GM19025 (cell line): ENCODE data around the gene DOCK7.
"Not testable (repeated sequence)": the region's sequence is repeated elsewhere in the genome, so short reads cannot be mapped to it uniquely, and the experiment has no call there.

ENCODE experiments used
- ATAC-seq: cut with Tn5 transposase; IDR thresholded peaks from one replicate; pipeline ENCODE4 v1.9.1; 2021; ENCODE audit warnings: mild to moderate bottlenecking, low read depth, moderate library complexity; ENCODE audit not compliant: unreplicated experiment

The DOCK7 gene

DNA sequence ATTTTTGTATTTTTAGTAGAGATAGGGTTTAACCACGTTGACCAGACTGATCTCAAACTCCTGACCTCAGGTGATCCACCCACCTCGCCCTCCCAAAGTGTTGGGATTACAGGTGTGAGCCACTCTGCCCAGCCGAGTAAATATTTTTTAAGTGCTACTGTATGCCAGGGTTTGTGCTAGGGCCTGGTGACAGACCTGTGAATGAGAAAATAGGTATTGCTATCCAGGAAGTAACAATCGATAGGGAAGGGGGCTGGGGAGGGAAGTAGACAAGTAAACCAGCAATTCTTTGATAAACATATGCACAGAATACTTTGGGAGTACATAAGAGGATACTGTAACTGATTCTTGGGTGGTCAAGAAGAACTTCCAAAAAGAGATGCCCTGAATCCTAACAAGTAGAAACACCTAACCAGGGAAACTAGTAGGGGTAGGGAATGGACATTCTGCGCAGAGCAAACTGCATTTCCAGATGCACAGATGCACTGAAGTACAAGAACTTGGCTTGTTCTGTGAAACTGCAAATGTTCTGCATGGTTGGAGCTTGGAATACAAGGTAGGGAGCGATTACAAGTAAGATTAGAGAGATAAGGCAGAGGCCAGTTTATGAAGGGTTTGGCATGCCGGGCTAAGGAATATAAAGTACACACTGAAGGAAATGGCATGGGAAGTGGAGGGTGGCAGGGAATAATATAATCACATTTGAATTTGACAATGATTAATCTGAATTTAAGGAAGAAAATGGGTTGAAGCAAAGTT is 19.0 kb upstream of the DOCK7 start:
- ATAC-seq = no peak

DNA sequence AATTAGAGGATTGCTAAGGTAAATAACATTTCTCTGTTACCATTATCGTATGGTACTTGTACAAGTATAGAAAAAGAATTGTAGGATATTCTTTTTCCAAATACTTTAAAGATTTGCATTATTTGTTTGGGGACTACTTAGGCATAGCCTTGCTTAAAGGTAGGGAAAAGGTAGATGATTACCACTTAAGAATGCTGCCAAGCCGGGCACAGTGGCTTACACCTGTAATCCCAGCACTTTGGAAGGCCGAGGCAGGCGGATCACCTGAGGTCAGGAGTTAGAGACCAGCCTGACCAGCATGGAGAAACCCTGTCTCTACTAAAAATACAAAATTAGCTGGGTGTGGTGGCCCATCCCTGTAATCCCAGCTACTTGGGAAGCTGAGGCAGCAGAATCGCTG is 10.0 kb upstream of the DOCK7 start:
- ATAC-seq = not testable (repeated sequence)

DNA sequence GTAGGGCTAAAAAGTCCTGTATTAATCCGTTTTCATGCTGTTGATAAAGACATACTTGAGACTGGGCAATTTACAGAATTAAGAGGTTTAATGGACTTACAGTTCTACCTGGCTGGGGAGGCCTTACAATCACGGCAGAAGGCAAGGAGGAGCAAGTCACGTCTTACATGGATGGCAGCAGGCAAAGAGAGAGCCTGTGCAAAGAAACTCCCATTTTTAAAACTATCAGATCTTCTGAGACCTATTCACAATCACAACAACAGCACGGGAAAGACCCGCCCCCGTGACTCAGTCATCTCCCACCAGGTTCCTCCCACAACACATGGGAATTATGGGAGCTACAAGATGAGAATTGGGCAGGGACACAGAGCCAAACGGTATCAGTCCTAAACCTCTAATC is 6.3 kb upstream of the DOCK7 start:
- not testable (repeated sequence) for ATAC-seq

DNA sequence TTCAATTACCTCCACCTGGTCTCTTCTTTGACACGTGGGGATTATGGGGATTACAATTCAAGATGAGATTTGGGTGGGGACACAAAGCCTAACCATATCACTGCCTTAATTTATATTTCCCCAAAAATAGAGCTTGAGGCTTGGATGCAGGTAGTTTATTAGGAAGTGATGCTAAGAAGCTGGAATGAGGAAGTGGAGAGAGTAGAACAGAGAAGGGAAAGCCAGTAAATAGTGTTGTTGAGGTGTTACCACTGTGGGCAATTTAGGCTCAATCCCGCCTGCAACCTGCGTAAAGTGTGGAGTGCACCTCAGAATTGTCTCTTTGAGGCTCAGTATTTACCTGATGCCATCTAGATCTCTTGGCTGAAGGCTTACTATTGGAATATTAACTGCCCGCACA is 4.9 kb upstream of the DOCK7 start:
- no peak for ATAC-seq

DNA sequence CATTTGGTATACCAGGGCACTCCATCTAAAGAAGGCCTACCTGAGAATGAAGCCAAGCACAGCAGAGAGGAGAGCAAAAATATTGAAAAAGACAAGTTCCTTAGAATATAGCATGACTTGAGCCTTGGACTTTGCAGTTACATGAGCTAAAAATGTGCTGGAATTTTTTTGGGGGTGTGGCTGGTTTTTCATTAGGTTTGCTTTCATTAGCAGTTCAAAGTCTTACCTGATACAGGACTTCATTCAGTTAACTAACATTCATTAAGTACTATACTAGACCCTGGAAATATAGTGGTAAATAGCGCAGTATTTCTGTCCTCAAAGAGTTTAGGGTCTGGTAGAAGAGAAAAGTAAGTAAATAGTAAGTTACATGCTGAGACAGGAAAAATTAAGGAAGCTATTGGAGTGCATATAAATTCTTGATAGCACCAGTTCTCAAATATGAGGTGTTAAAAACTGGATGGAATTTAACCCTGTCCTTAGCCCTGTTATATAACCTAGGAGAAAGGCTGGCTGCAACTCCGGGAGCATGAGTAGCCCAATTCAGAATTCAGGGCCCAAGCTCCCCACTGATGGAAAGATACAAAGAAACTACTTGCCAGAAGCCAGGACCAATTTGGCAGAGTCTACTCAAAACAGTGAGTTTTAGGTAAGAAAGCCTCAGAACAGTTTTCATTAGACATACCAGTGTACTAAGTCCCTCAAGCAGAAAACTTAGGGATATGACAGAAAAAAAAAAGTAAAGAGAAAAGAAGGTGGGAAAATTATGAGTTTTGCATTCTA is 3.1 kb upstream of the DOCK7 start:
- no peak for ATAC-seq

DNA sequence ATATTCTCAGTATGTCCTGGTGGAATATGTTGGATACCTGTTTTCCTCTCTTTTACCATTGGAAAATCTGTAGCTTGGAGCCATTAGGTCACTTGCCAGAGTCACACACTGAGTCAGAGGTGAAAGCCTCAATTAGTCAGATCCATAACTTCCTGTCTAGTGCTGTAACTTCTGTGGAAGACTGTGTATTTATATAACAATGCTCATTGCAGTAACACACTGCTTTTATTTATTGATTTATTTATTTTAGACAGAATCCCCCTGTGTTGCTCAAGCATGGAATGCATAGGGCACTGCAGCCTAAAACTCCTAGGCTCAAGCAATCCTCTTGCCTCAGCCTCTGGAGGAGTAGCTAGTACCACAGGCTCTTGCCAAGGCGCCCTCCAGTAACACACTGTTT is 1.3 kb upstream of the DOCK7 start:
- ATAC-seq = no peak

DNA sequence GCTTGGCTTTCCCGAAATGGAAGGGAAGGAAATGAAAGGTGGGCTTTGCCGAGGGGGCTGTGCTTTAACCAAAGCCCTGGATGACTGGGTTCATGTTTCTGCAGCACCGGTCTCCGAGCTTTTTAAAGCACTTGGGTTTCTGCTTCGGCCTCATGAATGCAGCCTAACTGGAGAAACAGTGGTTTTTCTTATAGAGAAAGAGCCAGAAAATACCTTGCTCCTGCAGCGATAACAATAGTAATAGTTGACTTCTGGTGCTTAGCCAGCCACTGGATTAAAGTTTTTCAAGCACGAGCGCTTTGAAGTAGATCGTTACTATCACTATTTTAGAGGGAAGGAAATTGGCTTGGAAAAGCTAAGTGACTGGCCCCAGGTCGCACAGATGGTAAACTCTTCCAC is 500 bp upstream of the DOCK7 start:
- ATAC-seq = peak; percentile 2

DNA sequence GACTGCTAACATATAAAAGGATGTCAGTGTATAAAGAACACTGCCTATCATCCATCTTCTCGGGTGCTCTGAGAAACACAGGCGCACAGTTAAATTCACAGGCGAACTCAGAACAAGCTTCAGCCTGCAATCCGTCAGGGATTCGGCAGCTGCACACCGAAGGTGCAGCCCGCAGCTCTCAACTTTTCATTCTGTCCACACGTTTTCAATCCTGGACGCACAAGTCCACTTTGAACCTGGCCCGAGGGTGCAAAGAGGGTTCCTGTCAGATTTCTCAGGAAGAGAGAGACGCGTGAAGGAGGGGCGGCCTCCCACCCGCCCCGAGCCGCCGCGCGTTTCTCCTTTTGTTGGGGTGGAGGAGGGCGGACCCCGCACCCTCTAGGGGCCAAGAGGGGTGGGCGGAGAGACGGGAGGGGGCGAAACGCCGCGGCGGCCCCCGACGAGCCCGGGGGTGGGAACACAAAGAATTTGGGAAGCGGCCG is 724 bp downstream of the DOCK7 start:
- peak; percentile 27 for ATAC-seq

DNA sequence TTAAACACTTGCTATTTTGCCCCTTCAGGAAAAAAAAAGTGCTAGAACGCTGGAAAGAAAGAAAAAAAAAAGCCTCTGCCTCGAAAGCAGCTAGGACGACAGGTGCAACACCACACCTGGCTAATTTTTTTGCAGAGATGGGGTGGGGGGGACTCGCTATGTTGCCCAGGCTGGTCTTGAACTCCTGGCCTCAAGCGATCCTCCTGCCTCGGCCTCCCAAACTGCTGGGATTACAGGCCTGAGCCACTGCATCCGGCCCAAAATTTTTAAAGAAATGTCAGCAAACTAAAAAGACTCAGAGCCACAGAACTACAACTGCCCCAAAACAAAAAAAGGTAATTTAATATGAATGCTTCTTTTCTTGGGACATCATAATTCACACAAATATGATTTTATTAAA is 1.4 kb downstream of the DOCK7 start:
- ATAC-seq = no peak

DNA sequence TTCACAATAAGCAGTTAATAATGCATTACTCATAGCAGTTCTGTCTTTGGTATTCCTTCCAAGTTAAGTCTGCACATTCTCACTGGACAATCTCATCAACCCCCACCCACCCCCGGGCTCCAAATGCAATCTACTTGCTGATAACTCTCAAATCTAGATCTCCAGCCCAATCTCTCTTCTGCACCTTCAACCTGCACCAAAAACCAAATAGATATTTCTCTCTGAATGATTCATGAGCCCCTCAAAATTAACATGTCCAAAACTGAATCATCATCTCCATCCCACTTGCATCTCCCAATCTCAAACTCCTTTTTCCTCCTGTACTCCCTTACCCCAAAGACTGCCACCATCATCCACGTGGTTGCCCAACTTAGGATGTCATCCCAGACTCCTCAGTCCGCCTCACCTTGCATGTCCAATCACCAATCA is 2.7 kb downstream of the DOCK7 start:
- ATAC-seq = no peak

DNA sequence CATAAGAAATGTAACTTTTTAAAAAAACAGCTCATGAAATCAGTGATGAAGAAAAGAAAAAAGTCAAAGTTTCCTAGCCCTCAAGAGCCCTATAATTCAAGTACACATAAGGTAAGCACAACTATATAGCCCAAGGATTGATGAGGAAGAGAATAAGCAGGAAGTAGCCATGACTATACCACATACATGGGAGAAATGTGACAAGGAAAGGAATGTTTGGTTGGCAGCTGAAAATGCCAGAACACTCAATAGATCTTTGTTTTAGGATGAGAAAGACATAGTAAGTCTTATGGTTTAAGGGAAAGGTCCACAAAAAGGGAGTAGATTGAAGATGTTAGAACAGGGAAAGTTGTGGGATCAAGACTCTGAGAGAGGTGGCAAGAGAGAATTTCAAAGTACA is 5.7 kb downstream of the DOCK7 start:
- no peak for ATAC-seq

DNA sequence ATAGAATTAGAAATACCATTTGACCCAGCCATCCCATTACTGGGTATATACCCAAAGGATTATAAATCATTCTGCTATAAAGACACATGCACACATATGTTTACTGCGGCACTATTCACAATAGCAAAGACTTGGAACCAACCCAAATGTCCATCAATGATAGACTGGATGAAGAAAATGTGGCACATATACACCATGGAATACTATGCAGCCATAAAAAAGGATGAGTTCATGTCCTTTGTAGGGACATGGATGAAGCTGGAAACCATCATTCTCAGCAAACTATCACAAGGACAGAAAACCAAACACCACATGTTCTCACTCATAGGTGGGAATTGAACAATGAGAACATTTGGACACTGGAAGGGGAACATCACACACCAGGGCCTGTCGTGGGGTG is 7.2 kb downstream of the DOCK7 start:
- not testable (repeated sequence) for ATAC-seq

DNA sequence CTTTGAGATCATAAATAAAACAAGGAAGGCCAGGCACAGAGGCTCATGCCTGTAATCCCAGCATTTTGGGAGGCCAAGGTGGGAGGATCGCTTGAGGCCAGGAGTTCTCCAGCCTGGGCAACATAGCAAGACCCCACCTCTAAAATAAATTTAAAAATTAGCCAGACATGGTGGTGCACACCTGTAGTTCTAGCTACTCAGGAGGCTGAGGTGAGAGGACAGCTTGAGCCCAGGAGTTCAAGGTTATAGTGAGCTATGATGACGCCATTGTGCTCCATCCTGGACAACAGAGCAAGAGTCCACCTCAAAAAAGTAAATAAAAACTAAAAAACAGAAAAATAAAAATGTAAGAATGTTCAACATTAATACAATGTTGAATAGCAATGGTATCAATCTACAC is 10.4 kb downstream of the DOCK7 start:
- ATAC-seq = not testable (repeated sequence)

DNA sequence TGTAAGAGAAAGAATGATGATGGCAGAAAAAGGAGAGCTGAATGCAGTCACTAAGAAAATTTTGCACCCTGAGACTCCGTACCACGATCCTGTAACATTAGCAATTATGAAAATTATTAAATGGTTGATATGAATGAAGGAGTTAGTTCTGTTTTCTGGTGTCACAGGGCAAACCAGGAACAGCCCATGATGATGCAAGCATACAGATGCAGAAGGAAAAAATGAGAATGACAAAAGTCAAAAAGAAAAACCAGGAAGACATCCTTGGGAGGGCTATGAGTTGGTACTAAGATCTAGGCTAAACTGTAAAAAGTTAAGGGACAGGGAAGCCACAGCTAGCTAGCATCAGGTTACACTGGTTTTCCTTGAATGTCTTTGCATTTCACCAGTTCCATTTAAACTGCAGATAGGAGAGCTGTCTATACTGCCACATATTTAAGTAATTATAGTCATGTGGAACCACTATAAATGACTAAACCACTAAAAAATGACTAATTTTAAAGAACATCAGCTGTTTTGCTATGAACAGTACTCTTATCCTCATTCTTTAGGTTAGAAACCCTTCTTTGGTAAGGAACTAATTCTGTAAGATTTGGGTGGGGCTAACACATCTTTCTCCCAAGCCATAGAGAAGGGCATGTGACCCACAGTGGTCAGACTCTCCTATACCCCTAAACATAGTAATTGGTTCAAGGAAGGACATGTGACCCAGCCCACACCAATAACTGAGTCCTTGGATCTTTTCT is 11.4 kb downstream of the DOCK7 start:
- no peak for ATAC-seq

DNA sequence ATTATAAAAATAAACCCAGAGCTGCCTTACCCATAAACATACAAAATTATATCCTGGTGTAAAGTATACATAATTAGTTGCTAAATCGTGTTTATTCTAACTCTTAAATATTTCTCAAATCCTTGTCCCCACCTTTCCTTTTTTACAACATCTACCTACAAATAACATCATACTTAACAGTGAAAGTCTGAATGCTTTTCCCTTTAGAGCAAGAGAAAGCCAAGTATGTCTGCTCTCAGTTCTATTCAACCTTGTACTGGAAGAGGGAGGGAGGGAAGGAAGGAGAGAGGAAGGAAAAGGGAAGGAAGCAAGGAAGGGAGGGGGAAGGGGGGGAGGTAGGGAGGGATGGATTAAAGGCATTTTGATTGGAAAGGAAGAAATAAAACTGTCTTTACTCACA is 14.6 kb downstream of the DOCK7 start:
- no peak for ATAC-seq

DNA sequence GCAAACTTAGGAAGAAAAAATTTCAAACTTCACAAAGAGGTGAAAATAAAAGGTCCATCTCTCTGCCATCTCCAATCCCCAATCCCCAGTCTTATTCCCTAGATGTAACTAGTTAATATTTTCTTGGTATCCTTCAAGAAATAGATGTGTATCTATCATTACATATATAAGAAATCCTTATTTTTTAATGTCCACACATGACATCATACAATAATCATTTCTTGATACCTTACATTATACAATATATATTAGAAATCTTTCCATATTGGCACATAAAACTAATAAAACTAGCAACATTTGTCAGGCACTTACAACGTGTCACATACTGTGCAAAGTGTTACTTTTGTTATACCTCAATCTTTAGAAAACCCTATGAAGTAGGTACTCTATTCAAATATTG is 16.2 kb downstream of the DOCK7 start:
- no peak for ATAC-seq

DNA sequence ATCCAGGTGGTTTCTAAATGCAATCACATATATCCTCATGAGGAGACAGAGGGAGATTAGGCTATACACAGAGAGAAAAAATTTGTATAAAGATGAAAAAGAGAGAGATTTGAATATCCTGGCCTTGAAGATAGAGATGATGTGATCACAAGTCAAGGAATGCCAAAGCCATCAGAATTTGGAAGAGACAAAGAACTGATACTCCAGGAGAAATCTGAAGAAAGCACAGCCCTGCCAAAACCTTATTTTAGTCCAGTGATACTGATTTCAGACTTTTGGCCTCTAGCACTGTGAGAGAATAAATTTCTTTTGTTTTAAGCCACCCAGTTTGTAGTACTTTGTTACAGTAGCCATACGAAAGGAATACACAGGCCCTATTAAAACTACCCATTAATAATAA is 33.4 kb downstream of the DOCK7 start:
- no peak for ATAC-seq

DNA sequence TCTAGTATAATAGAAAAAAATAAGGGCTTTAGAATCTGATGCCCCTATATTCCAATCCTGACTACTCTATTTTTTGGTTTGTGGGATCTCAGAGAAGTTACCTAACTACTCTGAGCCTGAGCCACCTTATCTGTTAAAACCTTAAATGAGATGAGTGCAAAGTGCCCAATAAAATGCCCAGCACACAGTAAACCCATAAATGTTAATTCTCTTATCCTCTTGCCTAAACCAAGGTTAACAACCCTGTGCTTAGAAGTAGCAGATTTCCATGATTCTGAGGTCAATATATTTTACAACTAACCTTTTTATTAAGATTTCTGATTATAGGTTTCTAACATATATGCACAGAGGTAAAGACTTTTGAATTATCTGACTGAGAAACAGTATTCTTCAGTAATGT is 35.8 kb downstream of the DOCK7 start:
- ATAC-seq = no peak

DNA sequence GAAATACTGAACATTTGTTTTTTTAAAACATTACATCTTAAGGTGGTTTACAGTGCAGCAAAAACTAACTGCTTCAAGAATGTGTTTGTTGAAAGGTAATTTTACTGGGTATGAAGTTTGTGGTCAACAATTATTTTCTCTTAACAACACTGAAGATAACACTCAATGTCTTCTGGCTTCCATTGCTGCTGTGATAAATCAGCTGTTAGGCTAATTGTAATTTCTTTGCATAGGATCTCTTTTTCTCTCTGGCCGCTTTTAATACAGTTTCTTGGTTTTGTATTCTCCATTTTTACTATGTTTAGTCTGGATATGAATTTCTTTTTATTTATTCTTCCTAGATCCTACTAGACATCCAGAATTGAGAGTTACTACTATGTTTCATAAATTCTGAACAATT is 44.9 kb downstream of the DOCK7 start:
- no peak for ATAC-seq

DNA sequence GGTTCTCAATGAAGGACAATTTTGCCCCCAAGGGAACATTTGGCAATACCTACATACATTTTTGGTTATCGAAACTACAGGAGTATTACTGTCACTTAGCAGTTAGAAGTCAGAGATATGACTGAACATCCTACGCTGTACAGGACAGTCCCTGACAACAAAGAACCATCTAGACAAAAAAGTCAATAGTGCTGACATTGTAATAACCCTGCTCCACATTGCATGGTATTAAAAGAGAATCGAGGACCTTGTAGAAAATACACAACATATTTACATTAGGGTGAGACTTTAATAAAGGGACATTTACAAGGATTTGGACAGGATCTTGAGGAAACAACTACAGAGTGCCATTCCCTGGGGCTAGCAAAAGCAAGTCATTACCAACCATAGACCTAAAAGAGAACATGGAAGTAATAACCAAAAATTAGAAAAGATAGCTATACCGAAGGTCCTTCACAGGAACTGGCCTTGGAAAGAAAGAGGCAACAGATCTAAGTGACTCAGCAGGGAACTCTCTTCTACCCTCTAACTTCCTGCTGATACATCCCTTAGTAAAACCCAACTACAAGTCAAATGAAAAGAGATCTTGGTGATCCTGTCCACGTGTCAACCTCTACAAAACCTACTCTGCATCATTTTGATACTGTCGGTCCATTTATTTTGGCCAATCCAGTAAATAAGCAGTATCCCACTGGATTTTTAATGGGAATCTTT is 50.6 kb downstream of the DOCK7 start:
- no peak for ATAC-seq

DNA sequence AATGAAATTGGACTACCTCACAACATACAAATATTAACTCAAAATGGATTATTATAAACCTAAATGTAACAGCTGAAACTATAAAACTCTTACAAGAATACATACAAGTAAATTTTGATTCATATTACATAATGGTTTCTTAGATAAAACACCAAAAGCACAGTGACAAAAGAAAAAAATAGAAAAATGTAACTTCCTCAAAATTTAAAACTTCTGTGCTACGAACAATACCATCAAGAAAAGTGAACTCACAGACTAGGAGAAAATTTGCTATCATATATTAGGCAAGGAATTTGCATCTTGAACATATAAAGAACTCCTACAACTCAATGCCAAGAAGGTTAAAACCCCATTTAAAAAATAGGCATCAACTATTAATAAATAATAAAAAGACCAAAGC is 59.7 kb downstream of the DOCK7 start:
- no peak for ATAC-seq
